ENCODE results near the gene ABHD17C. TPM values are rescaled to one million over a fixed set of nuclear protein-coding genes. Genes with fewer than 3 reads are reported as not detected.

ABHD17C gene
- total RNA-seq, 2 experiments from 2014 or later, result 1.5 to 2.2 TPM

- Mint-ChIP-seq H3K27me3 (peaks cover 21% of the 10 kb centered on the region), H3K36me3 (no peaks in the 10 kb centered on the region), H3K4me1 (no peaks in the 10 kb centered on the region), H3K4me3 (no peak overlapping the region), H3K9me3 (ENCODE audit: low read depth) (no peaks in the 10 kb centered on the region), H3K27ac (no peak overlapping the region)
- DNase-seq (no peak), ATAC-seq (no peak)
- CTCF ChIA-PET, result no interaction called here
These were observed 21.4 kb upstream of the ABHD17C start for GRCh38 chr15:80673561-80674244.

DNA sequence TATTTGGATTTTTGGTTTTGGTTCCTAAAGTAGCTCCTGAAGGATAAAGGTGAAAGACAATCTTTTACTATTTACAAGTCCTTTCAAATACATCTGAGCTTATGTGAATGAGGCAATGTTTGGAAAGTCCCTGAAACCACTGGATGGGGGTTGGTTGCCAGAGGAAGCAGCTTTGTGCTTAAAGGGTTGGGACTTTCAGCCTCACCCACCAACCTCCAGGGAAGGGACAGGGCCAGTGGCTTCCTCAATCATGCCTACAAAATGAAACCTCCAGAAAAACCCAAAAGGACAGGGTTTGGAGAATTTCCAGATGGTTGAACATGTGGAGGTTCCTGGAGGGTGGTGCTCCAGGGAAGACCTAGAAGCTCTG, 20.9 kb upstream of the ABHD17C start:
- no peaks in the 10 kb centered on the region for H3K36me3 Mint-ChIP-seq
- H3K9me3 Mint-ChIP-seq (ENCODE audit: low read depth), result no peaks in the 10 kb centered on the region
- H3K4me3 Mint-ChIP-seq, result no peak overlapping the region
- ATAC-seq, result no peak
- CTCF ChIA-PET, result no interaction called here
- peaks cover 20% of the 10 kb centered on the region for H3K27me3 Mint-ChIP-seq
- H3K4me1 Mint-ChIP-seq, result no peaks in the 10 kb centered on the region
- DNase-seq, result no peak
- no peak overlapping the region for H3K27ac Mint-ChIP-seq

DNA sequence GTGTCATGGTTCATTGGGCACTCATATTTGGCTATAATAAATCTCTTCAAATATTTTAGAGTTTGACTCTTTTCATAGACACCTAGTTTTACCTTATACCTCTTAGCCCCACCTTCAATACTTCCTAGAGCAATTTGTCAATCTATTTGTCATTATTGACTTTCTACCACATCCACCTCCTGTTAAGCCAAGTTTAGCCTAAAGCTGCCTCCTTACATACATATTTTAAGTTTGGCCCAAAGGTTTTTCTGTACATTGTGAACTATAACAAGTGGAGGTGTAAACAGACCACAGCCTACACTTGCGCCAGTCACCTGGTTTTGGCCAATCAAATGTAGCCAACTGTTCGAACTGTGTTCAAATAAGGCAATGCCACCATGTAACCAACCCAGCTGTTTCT, 18.1 kb upstream of the ABHD17C start:
- DNase-seq (no peak), ATAC-seq (no peak)
- CTCF ChIA-PET, result no interaction called here
- Mint-ChIP-seq H3K27ac (no peak overlapping the region), H3K36me3 (no peaks in the 10 kb centered on the region), H3K4me1 (peaks cover 5% of the 10 kb centered on the region), H3K27me3 (peaks cover 20% of the 10 kb centered on the region), H3K4me3 (no peak overlapping the region), H3K9me3 (ENCODE audit: low read depth) (no peaks in the 10 kb centered on the region)

DNA sequence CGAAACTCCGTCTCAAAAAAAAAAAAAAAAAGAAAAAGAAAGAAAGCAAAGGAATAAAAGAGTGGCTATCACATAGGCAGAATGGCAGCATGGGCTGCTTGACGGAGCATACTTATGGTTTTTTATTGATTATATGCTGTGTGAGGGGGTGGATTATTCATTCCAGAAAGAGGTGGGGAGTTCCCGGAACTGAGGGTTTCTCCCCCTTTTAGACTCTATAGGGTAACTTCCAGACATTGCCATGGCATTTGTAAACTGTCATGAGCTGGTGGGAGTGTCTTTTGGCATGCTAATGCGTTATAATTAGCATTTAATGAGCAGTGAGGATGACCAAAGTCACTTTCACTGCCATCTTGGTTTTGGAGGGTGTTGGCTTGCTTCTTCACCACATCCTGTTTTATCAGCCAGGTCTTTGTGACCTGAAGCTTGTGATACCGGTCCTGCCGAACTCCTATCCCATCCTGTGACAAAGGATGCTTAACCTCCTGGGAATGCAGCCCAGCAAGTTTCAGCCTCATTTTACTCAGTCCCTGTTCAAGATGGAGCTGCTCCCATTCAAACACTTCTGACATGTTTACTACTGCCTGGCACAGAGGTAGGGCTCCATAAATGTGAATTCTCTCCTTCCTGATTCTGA, 15.8 kb upstream of the ABHD17C start:
- H3K36me3 Mint-ChIP-seq, result no peaks in the 10 kb centered on the region
- no peaks in the 10 kb centered on the region for H3K9me3 Mint-ChIP-seq (ENCODE audit: low read depth)
- DNase-seq (no peak), ATAC-seq (no peak)
- peaks cover 5% of the 10 kb centered on the region for H3K4me1 Mint-ChIP-seq
- no peak overlapping the region for H3K27ac Mint-ChIP-seq
- CTCF ChIA-PET, result no interaction called here
- H3K4me3 Mint-ChIP-seq, result no peak overlapping the region
- H3K27me3 Mint-ChIP-seq, result peaks cover 28% of the 10 kb centered on the region

GRCh38 chr15:80679804-80680175, 15.3 kb upstream of the ABHD17C start:
- Mint-ChIP-seq H3K4me3 (no peak overlapping the region), H3K27me3 (peaks cover 28% of the 10 kb centered on the region), H3K4me1 (peaks cover 5% of the 10 kb centered on the region), H3K9me3 (ENCODE audit: low read depth) (no peaks in the 10 kb centered on the region), H3K36me3 (no peaks in the 10 kb centered on the region), H3K27ac (no peak overlapping the region)
- DNase-seq, result no peak
- ATAC-seq, result no peak
- CTCF ChIA-PET, result no interaction called here

DNA sequence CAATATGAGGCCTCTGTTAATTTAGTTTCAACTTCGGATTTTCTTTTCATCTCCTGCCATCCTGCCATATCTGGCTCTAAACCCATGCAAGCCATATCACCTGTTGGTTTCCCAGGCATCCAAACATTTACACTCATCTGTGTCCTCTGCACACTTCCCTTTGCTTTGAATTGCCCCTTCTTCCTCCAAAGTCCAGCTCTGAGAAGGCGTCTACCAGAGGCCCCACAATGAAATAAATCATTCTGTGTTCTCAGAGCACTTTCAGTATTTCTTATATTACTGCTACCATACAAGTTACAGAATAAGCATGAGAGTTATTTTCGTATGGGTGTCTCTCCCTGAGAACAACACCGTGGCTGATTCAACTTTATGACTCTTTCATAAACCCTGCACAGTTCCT, 12.9 kb upstream of the ABHD17C start:
- CTCF ChIA-PET, result no interaction called here
- no peak overlapping the region for H3K27ac Mint-ChIP-seq

GRCh38 chr15:80684697-80685096, 10.4 kb upstream of the ABHD17C start:
- H3K4me3 Mint-ChIP-seq, result no peak overlapping the region
- CTCF ChIA-PET, result interaction anchor here (0.6 kb wide), 1 partner anchor 17 kb away, joined by 3 read pairs; no protein-coding TSS in a partner anchor
- peaks cover under 1% of the 10 kb centered on the region for H3K4me1 Mint-ChIP-seq
- H3K27ac Mint-ChIP-seq, result no peak overlapping the region
- H3K9me3 Mint-ChIP-seq (ENCODE audit: low read depth), result no peaks in the 10 kb centered on the region
- ATAC-seq (no peak), DNase-seq (no peak)
- peaks cover 38% of the 10 kb centered on the region for H3K27me3 Mint-ChIP-seq
- H3K36me3 Mint-ChIP-seq, result no peaks in the 10 kb centered on the region

More for the DNA sequence above, 12.9 kb upstream of the ABHD17C start:
- DNase-seq (no peak), ATAC-seq (no peak)
- Mint-ChIP-seq H3K4me1 (peaks cover 5% of the 10 kb centered on the region), H3K9me3 (ENCODE audit: low read depth) (no peaks in the 10 kb centered on the region), H3K36me3 (no peaks in the 10 kb centered on the region), H3K4me3 (no peak overlapping the region), H3K27me3 (peaks cover 30% of the 10 kb centered on the region)

DNA sequence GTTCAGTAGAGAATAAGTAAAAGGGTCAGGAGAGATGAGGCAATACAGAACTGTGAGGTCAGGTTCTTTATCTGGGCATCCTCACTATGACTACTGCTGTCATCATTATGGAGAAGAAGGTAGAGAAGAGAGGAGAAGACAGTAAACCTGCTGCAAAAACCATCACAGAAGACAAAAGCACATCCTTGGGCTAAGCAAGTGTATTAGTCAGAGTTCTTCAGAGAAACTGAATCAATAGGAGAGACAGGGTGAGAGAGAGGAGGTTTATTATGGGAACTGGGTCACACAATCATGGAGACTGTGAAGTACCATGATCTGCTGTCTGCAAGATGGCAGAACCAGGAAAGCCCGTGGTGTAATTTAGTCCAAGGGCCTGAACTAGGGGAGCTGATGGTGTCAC, 9.5 kb upstream of the ABHD17C start:
- no peak overlapping the region for H3K4me3 Mint-ChIP-seq
- H3K27me3 Mint-ChIP-seq, result peaks cover 41% of the 10 kb centered on the region
- ATAC-seq (no peak), DNase-seq (no peak)
- no peaks in the 10 kb centered on the region for H3K4me1 Mint-ChIP-seq
- no peaks in the 10 kb centered on the region for H3K9me3 Mint-ChIP-seq (ENCODE audit: low read depth)
- CTCF ChIA-PET, result no interaction called here
- H3K27ac Mint-ChIP-seq, result no peak overlapping the region
- no peaks in the 10 kb centered on the region for H3K36me3 Mint-ChIP-seq

DNA sequence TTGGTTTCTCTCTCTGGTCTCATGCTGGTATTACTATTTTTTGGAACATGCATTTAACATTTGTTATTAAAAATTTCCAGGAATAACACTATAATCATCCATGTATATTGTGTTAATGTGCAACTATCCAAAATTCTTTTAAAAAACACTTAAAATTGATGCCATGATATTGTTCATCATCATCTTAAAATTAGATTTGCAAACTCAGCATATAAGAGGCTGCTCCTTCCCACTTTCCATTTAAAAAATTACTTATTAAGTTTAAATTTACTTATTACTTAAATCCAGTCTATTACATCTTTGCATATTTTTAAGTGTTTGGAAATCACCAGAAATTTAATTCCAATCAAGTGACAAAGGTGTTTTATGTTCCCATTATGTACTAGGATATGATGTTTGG, 5.8 kb upstream of the ABHD17C start:
- H3K27me3 Mint-ChIP-seq, result peaks cover 44% of the 10 kb centered on the region
- DNase-seq, result no peak

GRCh38 chr15:80689716-80690115, 5.4 kb upstream of the ABHD17C start:
- DNase-seq (no peak), ATAC-seq (no peak)
- Mint-ChIP-seq H3K4me3 (no peak overlapping the region), H3K27me3 (peaks cover 44% of the 10 kb centered on the region), H3K9me3 (ENCODE audit: low read depth) (no peaks in the 10 kb centered on the region), H3K36me3 (no peaks in the 10 kb centered on the region), H3K4me1 (peaks cover 7% of the 10 kb centered on the region), H3K27ac (no peak overlapping the region)
- CTCF ChIA-PET, result no interaction called here

More for the DNA sequence above, 5.8 kb upstream of the ABHD17C start:
- Mint-ChIP-seq H3K36me3 (no peaks in the 10 kb centered on the region), H3K4me1 (peaks cover 4% of the 10 kb centered on the region), H3K4me3 (no peak overlapping the region), H3K27ac (no peak overlapping the region), H3K9me3 (ENCODE audit: low read depth) (no peaks in the 10 kb centered on the region)
- CTCF ChIA-PET, result no interaction called here
- no peak for ATAC-seq

GRCh38 chr15:80691575-80691974, 3.5 kb upstream of the ABHD17C start:
- CTCF ChIA-PET, result no interaction called here
- ATAC-seq (no peak), DNase-seq (no peak)
- H3K9me3 Mint-ChIP-seq (ENCODE audit: low read depth), result no peaks in the 10 kb centered on the region
- H3K4me1 Mint-ChIP-seq, result peaks cover 14% of the 10 kb centered on the region
- no peak overlapping the region for H3K27ac Mint-ChIP-seq
- H3K4me3 Mint-ChIP-seq, result no peak overlapping the region
- H3K27me3 Mint-ChIP-seq, result peaks cover 49% of the 10 kb centered on the region
- H3K36me3 Mint-ChIP-seq, result no peaks in the 10 kb centered on the region

GRCh38 chr15:80693682-80694610, 1.2 kb upstream of the ABHD17C start:
- ATAC-seq, result peak; percentile 4

GRCh38 chr15:80694611-80695098, 455 bp upstream of the ABHD17C start:
- CTCF ChIA-PET, result interaction anchor here (0.5 to 1.6 kb wide), 3 partner anchors 22 to 289 kb away, joined by 3 to 5 read pairs (median 5); no protein-coding TSS in a partner anchor
- Mint-ChIP-seq H3K27ac (peak overlapping the region; percentile 54), H3K4me3 (peak overlapping the region; percentile 74), H3K4me1 (peaks cover 19% of the 10 kb centered on the region), H3K36me3 (no peaks in the 10 kb centered on the region), H3K27me3 (peaks cover 60% of the 10 kb centered on the region), H3K9me3 (ENCODE audit: low read depth) (no peaks in the 10 kb centered on the region)
- ATAC-seq, result peak; percentile 12
- peak; percentile 41 for DNase-seq

More at GRCh38 chr15:80693682-80694610, 1.2 kb upstream of the ABHD17C start:
- Mint-ChIP-seq H3K4me3 (peak overlapping the region; percentile 74), H3K36me3 (no peaks in the 10 kb centered on the region), H3K4me1 (peaks cover 19% of the 10 kb centered on the region), H3K27me3 (peaks cover 58% of the 10 kb centered on the region), H3K27ac (peak overlapping the region; percentile 54), H3K9me3 (ENCODE audit: low read depth) (no peaks in the 10 kb centered on the region)
- no peak for DNase-seq
- CTCF ChIA-PET, result interaction anchor here (1.2 to 1.6 kb wide), 2 partner anchors 23 to 82 kb away, joined by 5 read pairs; no protein-coding TSS in a partner anchor

All from activated CD8-positive, alpha-beta memory T cell treated with anti-CD3 and anti-CD28 coated beads, Interleukin-2, amount 10 ng/mL, durations not matched to agents 7 days and 5 days (primary cell).